ENCODE data around the gene HES6.
A peak's percentile ranks its signal among the peaks of the same experiment; 100 is the strongest.

The HES6 gene

GRCh38 chr2:238231251-238231793 is 8.5 kb downstream of the HES6 start:
- peak; percentile 81 to 84 for DNase-seq

GRCh38 chr2:238230699-238231098 is 9.1 kb downstream of the HES6 start:
- DNase-seq: no peak

GRCh38 chr2:238228700-238229099 is 11.1 kb downstream of the HES6 start:
- no peak for DNase-seq

GRCh38 chr2:238227587-238228032 is 12.2 kb downstream of the HES6 start:
- no peak for DNase-seq

- DNase-seq: no peak
These were observed 12.9 kb downstream of the HES6 start for GRCh38 chr2:238226698-238227586.

GRCh38 chr2:238225911-238226697 is 13.7 kb downstream of the HES6 start:
- DNase-seq: no peak

GRCh38 chr2:238225121-238225520 is 14.7 kb downstream of the HES6 start:
- DNase-seq: no peak

- DNase-seq: no peak
These were observed 15.3 kb downstream of the HES6 start for GRCh38 chr2:238224356-238225035.

- no peak for DNase-seq
These were observed 18.8 kb downstream of the HES6 start for GRCh38 chr2:238220892-238221521.

- DNase-seq: no peak
These were observed 19.5 kb downstream of the HES6 start for GRCh38 chr2:238220274-238220891.

- DNase-seq: no peak
These were observed 23.1 kb downstream of the HES6 start for GRCh38 chr2:238216651-238217184.

GRCh38 chr2:238207006-238207405 is 32.8 kb downstream of the HES6 start:
- no peak for DNase-seq

GRCh38 chr2:238203973-238204683 is 35.7 kb downstream of the HES6 start:
- DNase-seq: no peak

GRCh38 chr2:238203094-238203972 is 36.5 kb downstream of the HES6 start, which contains the start of gene ILKAP:
ILKAP (minus strand) TSS chr2:238203695; CDS start chr2:238203553, 142 bp downstream.
- DNase-seq: peak; percentile 89 to 91

GRCh38 chr2:238202326-238203093 is 37.3 kb downstream of the HES6 start:
- peak in 1 of 2 donors; percentile 29 for DNase-seq

- DNase-seq: no peak
These were observed 49.4 kb downstream of the HES6 start for GRCh38 chr2:238190445-238190844.
